HCT116 (cell line): ENCODE measurements around the gene GSTM4.

Experiments
- CEBPB ChIP-seq: IDR thresholded peaks from 2 replicates; pipeline ENCODE4 v1.6.1; 2012; ENCODE audit warnings: low read depth
- CTCF ChIP-seq, 3 experiments: fragments of 200-600 bp in 1 of 3; sonication (generic) in 1 of 3; IDR thresholded peaks in 2 of 3; conservative IDR thresholded peaks in 1 of 3; 2 replicates each; pipeline ENCODE4 v1.5.1; 2012 to 2017; ENCODE audit warnings: low read depth in 2 of 3, low read length in 2 of 3, antibody characterized with exemption in 1 of 3, borderline replicate concordance in 1 of 3, control low read depth in 1 of 3, mild to moderate bottlenecking in 1 of 3, mixed read lengths in 1 of 3, mixed run types in 1 of 3, moderate library complexity in 1 of 3; ENCODE audit not compliant: insufficient read depth in 1 of 3
- ELF1 ChIP-seq: IDR thresholded peaks from 2 replicates; pipeline ENCODE4 v1.6.1; 2012; ENCODE audit warnings: low read depth, borderline replicate concordance
- EZH2 ChIP-seq: fragments of 200-600 bp; sonication (generic); IDR thresholded peaks from 2 replicates; pipeline ENCODE4 v1.6.1; 2017; ENCODE audit warnings: antibody characterized with exemption, mixed run types
- EZH2phosphoT487 ChIP-seq: fragments of 200-600 bp; IDR thresholded peaks from 2 replicates; pipeline ENCODE4 v1.6.1; 2018; ENCODE audit warnings: antibody characterized with exemption, borderline replicate concordance
- POLR2A ChIP-seq: IDR thresholded peaks from 2 replicates; pipeline ENCODE4 v1.7.0; 2011; ENCODE audit warnings: borderline replicate concordance; ENCODE audit not compliant: insufficient read depth, insufficient read length; ENCODE audit errors: extremely low read depth
- POLR2AphosphoS5 ChIP-seq: IDR thresholded peaks from 2 replicates; pipeline ENCODE4 v1.6.1; 2011; ENCODE audit warnings: mild to moderate bottlenecking, low read depth, low read length, moderate library complexity
- SP1 ChIP-seq: IDR thresholded peaks from 2 replicates; pipeline ENCODE4 v1.6.1; 2012; ENCODE audit warnings: low read depth
- ZFX ChIP-seq: fragments of 450-650 bp; IDR thresholded peaks from 2 replicates; pipeline ENCODE4 v1.6.1; 2017
- ZNF274 ChIP-seq: fragments of 200-500 bp; sonication (Bioruptor generic); IDR thresholded peaks from 2 replicates; pipeline ENCODE4 v1.6.1; 2014; ENCODE audit warnings: mild to moderate bottlenecking, low read depth, low read length, inconsistent platforms

GRCh38 chr1:109697066-109697465, 41.2 kb downstream of the GSTM4 start:
- no peak for TF ChIP-seq ZFX
- TF ChIP-seq CEBPB, result no peak
- no peak for TF ChIP-seq CTCF (IDR thresholded peaks at IDR 0.05 in 2 of 3, conservative IDR thresholded peaks at IDR 0.05 in 1 of 3; ENCODE audit: borderline replicate concordance in 1 of 3, insufficient read depth in 1 of 3, low read depth in 2 of 3, low read length in 2 of 3)
- TF ChIP-seq POLR2A, result no peak
- no peak for TF ChIP-seq ZNF274
- TF ChIP-seq POLR2AphosphoS5, result no peak
- no peak for TF ChIP-seq EZH2
- no peak for TF ChIP-seq EZH2phosphoT487
- TF ChIP-seq SP1, result no peak
- no peak for TF ChIP-seq ELF1
